HL-60 (cell line): ENCODE measurements around the gene MYL12A.
A peak's percentile ranks its signal among the peaks of the same experiment; 100 is the strongest.

ENCODE experiments used
- DNase-seq, 2 experiments: peaks; one replicate each; pipeline ENCODE4 v3.0.0-alpha.2; 2010 to 2020; ENCODE audit warnings: low read depth in 1 of 2, low spot score in 1 of 2
- H3K27ac ChIP-seq: fragments of 250-450 bp; sonication (Bioruptor Pico); replicated peaks from 2 replicates; pipeline ENCODE4 v1.5.1; 2020; ENCODE audit warnings: mild to moderate bottlenecking, moderate library complexity
- H3K27me3 ChIP-seq: fragments of 250-450 bp; sonication (Bioruptor Pico); 2 replicates; pipeline ENCODE4 v1.5.1; 2021; ENCODE audit warnings: mild to moderate bottlenecking, moderate library complexity; ENCODE audit not compliant: insufficient read depth, poor library complexity, severe bottlenecking
- H3K4me3 ChIP-seq: replicated peaks from 2 replicates; pipeline ENCODE4 v1.5.1; 2011; ENCODE audit warnings: mild to moderate bottlenecking, control low read depth, low read length; ENCODE audit not compliant: insufficient read depth
- GABPA ChIP-seq: IDR thresholded peaks from 2 replicates; pipeline ENCODE4 v1.6.1; 2012; ENCODE audit warnings: low read depth
- POLR2AphosphoS5 ChIP-seq: IDR thresholded peaks from 2 replicates; pipeline ENCODE4 v1.6.1; 2012; ENCODE audit warnings: low read depth
- SPI1 ChIP-seq: IDR thresholded peaks from 2 replicates; pipeline ENCODE4 v1.6.1; 2012; ENCODE audit warnings: low read depth, mild to moderate bottlenecking, borderline replicate concordance
- TF ChIP-seq, protein P1 (sequence below): IDR thresholded peaks from one replicate; pipeline ENCODE4 v1.5.1; 2011; ENCODE audit warnings: low read length, control low read depth, inconsistent platforms; ENCODE audit not compliant: insufficient read depth
- TF ChIP-seq, protein P2 (sequence below): IDR thresholded peaks from 2 replicates; pipeline ENCODE4 v1.6.1; 2012; ENCODE audit warnings: low read depth; ENCODE audit not compliant: insufficient replicate concordance

The MYL12A gene

DNA sequence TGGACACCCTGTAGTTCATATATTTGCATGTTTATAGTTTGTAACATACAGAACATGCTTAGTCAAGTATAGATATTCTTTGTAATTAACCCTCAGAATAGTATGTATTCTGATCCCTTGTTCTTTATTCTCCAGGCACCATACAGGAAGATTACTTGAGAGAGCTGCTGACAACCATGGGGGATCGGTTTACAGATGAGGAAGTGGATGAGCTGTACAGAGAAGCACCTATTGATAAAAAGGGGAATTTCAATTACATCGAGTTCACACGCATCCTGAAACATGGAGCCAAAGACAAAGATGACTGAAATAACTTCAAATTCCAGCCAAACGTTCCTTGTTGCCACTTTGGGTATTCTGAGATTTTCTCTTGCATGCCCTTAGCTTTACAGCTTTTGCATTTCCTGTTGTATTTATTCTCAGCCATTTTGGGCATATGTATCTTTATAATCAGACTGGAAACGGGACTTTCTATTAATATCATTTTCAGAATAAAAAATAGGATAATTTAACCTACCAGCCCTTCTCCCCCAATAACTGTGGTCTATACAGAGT is 8.1 kb downstream of the MYL12A start:
- H3K27ac ChIP-seq = peak overlapping the region; percentile 8; the same call in 1 of the 2 replicates
- H3K4me3 ChIP-seq = no peak overlapping the region
- peak; percentile 90 for TF ChIP-seq SPI1
- TF ChIP-seq, protein P1, sequence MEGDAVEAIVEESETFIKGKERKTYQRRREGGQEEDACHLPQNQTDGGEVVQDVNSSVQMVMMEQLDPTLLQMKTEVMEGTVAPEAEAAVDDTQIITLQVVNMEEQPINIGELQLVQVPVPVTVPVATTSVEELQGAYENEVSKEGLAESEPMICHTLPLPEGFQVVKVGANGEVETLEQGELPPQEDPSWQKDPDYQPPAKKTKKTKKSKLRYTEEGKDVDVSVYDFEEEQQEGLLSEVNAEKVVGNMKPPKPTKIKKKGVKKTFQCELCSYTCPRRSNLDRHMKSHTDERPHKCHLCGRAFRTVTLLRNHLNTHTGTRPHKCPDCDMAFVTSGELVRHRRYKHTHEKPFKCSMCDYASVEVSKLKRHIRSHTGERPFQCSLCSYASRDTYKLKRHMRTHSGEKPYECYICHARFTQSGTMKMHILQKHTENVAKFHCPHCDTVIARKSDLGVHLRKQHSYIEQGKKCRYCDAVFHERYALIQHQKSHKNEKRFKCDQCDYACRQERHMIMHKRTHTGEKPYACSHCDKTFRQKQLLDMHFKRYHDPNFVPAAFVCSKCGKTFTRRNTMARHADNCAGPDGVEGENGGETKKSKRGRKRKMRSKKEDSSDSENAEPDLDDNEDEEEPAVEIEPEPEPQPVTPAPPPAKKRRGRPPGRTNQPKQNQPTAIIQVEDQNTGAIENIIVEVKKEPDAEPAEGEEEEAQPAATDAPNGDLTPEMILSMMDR = no peak
- no peaks in the 10 kb centered on the region for H3K27me3 ChIP-seq
- DNase-seq = peak in 1 of 2 experiments; percentile 45

DNA sequence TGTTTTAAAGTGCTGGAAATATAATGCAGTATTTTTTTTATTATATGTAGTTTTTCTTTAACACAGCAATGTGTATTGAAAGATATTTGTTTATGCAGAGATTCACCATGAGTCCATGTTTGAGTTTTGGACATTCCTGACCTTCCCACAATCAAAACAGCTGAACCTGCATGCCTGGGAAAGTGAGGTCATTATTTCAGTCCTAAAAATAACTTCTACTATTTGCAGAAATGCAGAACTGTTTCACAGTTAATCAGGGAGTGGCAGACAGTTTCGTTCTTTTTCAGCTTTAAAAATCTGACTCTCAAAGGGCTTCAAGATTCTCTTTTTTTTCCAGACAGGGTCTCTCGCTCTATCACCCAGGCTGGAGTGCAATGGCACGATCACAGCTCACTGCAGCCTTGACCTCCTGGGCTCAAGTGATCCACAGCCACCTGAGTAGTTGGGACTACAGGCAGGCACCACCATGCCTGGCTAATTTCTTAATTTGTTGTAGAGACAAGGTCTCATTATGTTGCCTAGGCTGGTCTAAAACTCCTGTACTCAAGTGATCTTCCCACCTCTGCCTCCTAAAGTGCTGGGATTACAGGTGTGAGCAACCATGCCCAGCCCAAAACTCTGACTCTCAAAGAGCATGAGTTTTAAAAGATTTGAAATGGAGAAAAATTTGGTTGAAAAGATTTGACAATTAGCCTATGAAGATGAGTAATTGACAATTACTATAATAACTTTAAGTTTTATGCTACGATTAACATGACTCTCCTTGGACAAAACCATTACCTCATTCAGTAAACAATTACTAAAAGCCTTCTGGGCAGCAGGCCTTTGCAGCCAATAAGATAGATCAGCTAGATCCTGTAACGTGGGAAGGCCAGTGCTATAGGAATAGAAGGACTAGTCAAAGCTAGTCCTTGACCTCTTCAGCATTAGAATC is 9.4 kb downstream of the MYL12A start:
- no peak overlapping the region for H3K27ac ChIP-seq
- no peaks in the 10 kb centered on the region for H3K27me3 ChIP-seq
- no peak for DNase-seq
- TF ChIP-seq, protein P2, sequence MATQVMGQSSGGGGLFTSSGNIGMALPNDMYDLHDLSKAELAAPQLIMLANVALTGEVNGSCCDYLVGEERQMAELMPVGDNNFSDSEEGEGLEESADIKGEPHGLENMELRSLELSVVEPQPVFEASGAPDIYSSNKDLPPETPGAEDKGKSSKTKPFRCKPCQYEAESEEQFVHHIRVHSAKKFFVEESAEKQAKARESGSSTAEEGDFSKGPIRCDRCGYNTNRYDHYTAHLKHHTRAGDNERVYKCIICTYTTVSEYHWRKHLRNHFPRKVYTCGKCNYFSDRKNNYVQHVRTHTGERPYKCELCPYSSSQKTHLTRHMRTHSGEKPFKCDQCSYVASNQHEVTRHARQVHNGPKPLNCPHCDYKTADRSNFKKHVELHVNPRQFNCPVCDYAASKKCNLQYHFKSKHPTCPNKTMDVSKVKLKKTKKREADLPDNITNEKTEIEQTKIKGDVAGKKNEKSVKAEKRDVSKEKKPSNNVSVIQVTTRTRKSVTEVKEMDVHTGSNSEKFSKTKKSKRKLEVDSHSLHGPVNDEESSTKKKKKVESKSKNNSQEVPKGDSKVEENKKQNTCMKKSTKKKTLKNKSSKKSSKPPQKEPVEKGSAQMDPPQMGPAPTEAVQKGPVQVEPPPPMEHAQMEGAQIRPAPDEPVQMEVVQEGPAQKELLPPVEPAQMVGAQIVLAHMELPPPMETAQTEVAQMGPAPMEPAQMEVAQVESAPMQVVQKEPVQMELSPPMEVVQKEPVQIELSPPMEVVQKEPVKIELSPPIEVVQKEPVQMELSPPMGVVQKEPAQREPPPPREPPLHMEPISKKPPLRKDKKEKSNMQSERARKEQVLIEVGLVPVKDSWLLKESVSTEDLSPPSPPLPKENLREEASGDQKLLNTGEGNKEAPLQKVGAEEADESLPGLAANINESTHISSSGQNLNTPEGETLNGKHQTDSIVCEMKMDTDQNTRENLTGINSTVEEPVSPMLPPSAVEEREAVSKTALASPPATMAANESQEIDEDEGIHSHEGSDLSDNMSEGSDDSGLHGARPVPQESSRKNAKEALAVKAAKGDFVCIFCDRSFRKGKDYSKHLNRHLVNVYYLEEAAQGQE = no peak
- TF ChIP-seq, protein P1 = no peak
- TF ChIP-seq SPI1 (no peak), GABPA (no peak), POLR2AphosphoS5 (no peak)
- H3K4me3 ChIP-seq = no peak overlapping the region

DNA sequence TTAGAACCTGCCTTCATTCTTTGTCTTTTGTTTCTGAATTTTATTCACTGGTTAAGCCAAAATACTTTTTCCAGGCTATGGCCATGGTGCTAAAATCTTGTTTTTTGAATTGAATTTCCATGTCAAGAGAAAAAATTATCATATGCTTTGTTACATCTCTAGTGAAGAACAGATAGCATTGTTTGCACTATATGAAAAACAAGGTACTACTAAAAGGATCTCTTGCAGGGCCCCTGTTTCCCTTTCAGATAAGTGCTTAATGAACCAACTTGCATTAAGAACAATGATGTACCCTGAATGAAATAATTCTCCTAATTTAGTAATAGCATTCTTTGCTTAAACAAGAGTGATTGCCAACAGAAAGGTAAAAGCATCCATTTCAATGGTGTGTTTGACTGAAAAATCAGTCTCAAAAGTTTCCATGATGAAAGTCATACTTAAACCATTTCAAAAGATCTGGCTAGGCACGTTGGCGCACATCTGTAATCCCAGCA is 10.1 kb downstream of the MYL12A start:
- Histone ChIP-seq H3K27me3 (no peaks in the 10 kb centered on the region), H3K4me3 (no peak overlapping the region), H3K27ac (no peak overlapping the region)
- no peak for DNase-seq
- TF ChIP-seq GABPA (no peak), SPI1 (no peak), POLR2AphosphoS5 (no peak)
- TF ChIP-seq, protein P2 = no peak
- TF ChIP-seq, protein P1 = no peak
